ENCODE data around the gene LAIR2. TPM values are rescaled to one million over a fixed set of nuclear protein-coding genes. Genes with fewer than 3 reads are reported as not detected.
"Not testable (repeated sequence)": the region's sequence is repeated elsewhere in the genome, so short reads cannot be mapped to it uniquely, and the experiment has no call there.

Gene LAIR2
- total and polyA plus RNA-seq, 10 of the 15 experiments (the other 5 are each of a cell fraction or from before 2014, with no cell fraction given): not detected

DNA sequence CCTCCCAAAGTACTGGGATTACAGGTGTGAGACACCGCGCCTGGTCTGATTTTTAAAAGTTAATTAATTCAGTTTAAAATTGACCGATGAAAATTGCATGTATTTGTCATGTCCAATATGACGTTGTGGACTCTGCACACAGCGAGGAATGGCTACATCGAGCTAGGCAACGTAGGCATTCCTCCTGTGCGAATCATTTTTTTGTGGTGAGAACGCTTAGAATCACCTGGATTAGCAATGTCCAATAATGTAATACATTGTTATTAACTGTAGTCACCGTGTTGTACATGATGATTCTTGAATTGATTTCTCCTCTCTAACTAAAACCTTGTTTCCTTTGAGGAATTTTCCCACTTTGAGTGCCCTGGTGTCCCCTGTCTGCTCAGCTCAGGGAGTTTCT, 3.4 kb downstream of the LAIR2 start:
- TF ChIP-seq, protein P1, sequence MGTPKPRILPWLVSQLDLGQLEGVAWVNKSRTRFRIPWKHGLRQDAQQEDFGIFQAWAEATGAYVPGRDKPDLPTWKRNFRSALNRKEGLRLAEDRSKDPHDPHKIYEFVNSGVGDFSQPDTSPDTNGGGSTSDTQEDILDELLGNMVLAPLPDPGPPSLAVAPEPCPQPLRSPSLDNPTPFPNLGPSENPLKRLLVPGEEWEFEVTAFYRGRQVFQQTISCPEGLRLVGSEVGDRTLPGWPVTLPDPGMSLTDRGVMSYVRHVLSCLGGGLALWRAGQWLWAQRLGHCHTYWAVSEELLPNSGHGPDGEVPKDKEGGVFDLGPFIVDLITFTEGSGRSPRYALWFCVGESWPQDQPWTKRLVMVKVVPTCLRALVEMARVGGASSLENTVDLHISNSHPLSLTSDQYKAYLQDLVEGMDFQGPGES (IDR thresholded peaks at IDR 0.05): no peak
- TF ChIP-seq GABPA (IDR thresholded peaks at IDR 0.05; ENCODE audit: low read depth): no peak
- no peak for TF ChIP-seq ZNF24 (IDR thresholded peaks at IDR 0.05)
- H2AFZ ChIP-seq (ENCODE audit: control insufficient read depth, low read depth, low read length): no peak overlapping the region
- POLR2A ChIA-PET: interaction anchor here (0.6 kb wide), 1 partner anchor 540 kb away, joined by 3 read pairs; no protein-coding TSS in a partner anchor
- H3K9ac ChIP-seq (ENCODE audit: control insufficient read depth, insufficient read depth, low read length): no peak overlapping the region
- no peak overlapping the region for H3K4me3 ChIP-seq
- 66% methylated on average over 10 of the region's 10 CpGs for WGBS (ENCODE audit: insufficient coverage, insufficient replicate concordance, low lambda C conversion rate, missing lambda C conversion rate)
- no peak for DNase-seq (ENCODE audit: low read depth, low spot score)
- H4K20me1 ChIP-seq (ENCODE audit: control insufficient read depth, insufficient read depth): no peaks in the 10 kb centered on the region
- no peak overlapping the region for H3K4me2 ChIP-seq (ENCODE audit: control insufficient read depth, insufficient read depth)
- H3K27ac ChIP-seq (ENCODE audit: control insufficient read depth, insufficient read depth): no peak overlapping the region
- FAIRE-seq: no peak
- peaks cover 10% of the 10 kb centered on the region for H3K4me1 ChIP-seq (ENCODE audit: control insufficient read depth, insufficient read depth, low read length)
- no peaks in the 10 kb centered on the region; the same call in 2 of the 3 replicates for H3K9me3 ChIP-seq (replicated peaks; ENCODE audit: control insufficient read depth, insufficient read depth, low read length)
- RAD21 ChIA-PET (ENCODE audit: unreplicated experiment): no interaction called here
- H3K27me3 ChIP-seq (replicated peaks in 1 of 2; ENCODE audit: control insufficient read depth in 2 of 2, insufficient read depth in 2 of 2, low read length in 1 of 2): no peaks in the 10 kb centered on the region
- H3K79me2 ChIP-seq (ENCODE audit: control insufficient read depth, insufficient read depth, low read length): no peaks in the 10 kb centered on the region
- SMC1A ChIA-PET (ENCODE audit: uncharacterized antibody, unreplicated experiment): interaction anchor here (0.6 to 1.3 kb wide), 3 partner anchors 11 to 168 kb away, joined by 3 to 4 read pairs (median 3); no protein-coding TSS in a partner anchor
- BruUV-seq (replicated peaks): no TSS peak
- in situ Hi-C loops (cut with MboI) (no loop called here), intact Hi-C loops (cut with micrococcal nuclease; ENCODE audit: unreplicated experiment) (no loop called here)
- CTCF ChIA-PET: interaction anchor here (0.8 to 2.3 kb wide), 3 partner anchors 24 to 28 kb away, joined by 3 to 11 read pairs (median 3); no protein-coding TSS in a partner anchor
- no peaks in the 10 kb centered on the region for H3K36me3 ChIP-seq (ENCODE audit: control insufficient read depth in 2 of 2, insufficient read depth in 2 of 2, low read length in 1 of 2)
- ATAC-seq: no peak

DNA sequence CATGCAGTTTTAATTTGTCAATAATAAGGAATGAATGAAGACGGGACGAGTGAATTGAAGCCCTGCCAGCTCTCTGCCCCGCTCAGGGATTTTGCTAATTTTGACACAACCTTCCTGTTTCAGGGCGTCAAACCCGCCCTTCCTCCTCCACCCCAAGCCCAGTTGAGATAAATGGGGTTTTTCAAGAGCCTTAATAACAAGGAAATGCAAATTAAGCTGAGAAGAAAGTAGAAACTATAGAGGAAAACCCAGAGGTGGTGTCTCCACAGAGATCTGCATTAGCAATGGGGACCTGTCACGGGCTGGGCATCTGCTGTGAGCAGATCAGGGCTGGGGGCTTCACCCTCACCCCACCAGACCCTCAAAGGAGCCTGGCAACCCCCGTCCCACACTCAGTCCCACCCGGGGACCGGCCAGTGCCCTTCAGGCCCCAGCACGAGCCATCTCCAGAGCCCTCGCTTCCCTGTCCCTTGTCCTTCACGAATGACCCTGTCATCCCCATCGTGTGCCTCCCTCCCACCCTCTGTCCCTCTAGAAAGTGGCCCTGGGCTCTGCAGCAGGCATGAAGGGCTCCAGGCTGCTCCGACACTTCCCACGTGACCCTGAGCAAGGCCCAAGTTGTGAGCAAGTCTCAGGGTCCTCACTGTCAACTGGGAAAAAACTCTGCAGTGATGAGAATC, 4.5 kb downstream of the LAIR2 start:
- H4K20me1 ChIP-seq (ENCODE audit: control insufficient read depth, insufficient read depth); H3K4me3 ChIP-seq; H3K36me3 ChIP-seq (ENCODE audit: control insufficient read depth in 2 of 2, insufficient read depth in 2 of 2, low read length in 1 of 2); H3K9me3 ChIP-seq (replicated peaks; ENCODE audit: control insufficient read depth, insufficient read depth, low read length); in situ Hi-C loops (cut with MboI); SMC1A ChIA-PET (ENCODE audit: uncharacterized antibody, unreplicated experiment); H2AFZ ChIP-seq (ENCODE audit: control insufficient read depth, low read depth, low read length); intact Hi-C loops (cut with micrococcal nuclease; ENCODE audit: unreplicated experiment); POLR2A ChIA-PET; FAIRE-seq; H3K27me3 ChIP-seq (replicated peaks in 1 of 2; ENCODE audit: control insufficient read depth in 2 of 2, insufficient read depth in 2 of 2, low read length in 1 of 2); H3K27ac ChIP-seq (ENCODE audit: control insufficient read depth, insufficient read depth); H3K4me1 ChIP-seq (ENCODE audit: control insufficient read depth, insufficient read depth, low read length); H3K4me2 ChIP-seq (ENCODE audit: control insufficient read depth, insufficient read depth); BruUV-seq (replicated peaks); DNase-seq (ENCODE audit: low read depth, low spot score); RAD21 ChIA-PET (ENCODE audit: unreplicated experiment); H3K79me2 ChIP-seq (ENCODE audit: control insufficient read depth, insufficient read depth, low read length); H3K9ac ChIP-seq (ENCODE audit: control insufficient read depth, insufficient read depth, low read length): not testable (repeated sequence)
- peak; percentile 62 for ATAC-seq
- WGBS (ENCODE audit: insufficient coverage, insufficient replicate concordance, low lambda C conversion rate, missing lambda C conversion rate): 32% methylated on average over 6 of the region's 15 CpGs
- CTCF ChIA-PET: interaction anchor here (0.6 to 2.3 kb wide), 3 partner anchors 10 to 25 kb away, joined by 3 to 11 read pairs (median 4); no protein-coding TSS in a partner anchor
